ENCODE measurements around the gene JAG2. TPM values are rescaled to one million over a fixed set of nuclear protein-coding genes. Genes with fewer than 3 reads are reported as not detected.

JAG2 gene
- polyA plus RNA-seq, 1 experiment: 0.22 TPM

DNA sequence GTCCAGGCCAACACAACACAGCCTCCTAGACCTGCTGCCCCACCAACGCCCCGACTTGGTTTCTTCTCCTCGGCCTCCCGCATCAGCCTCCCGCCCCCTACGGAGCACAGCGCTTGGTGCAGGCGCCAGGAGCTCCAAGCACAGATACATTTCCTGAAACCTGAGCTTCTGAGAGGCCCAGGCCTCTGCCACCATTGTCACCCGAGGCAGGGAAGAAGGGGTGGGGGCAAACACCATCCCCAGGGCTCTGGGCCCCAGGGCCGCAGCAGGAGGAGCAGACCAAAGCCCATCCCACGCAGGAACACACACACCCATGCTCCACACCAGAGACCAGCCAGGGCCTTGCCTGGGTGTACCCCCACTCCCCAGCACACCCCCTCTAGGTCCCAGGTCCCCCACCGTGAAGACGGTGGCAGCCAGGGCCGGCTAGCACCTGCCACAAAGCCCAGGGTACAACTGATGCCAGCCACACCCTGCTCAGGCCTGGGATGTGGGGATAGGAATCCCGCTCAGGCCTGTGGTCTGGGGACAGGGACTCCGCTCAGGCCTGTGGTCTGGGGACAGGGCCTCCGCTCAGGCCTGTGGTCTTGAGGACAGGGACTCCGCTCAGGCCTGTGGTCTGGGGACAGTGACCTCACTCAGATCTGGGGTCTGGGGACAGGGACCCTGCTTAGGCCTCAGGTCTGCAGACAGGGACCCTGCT is 5.4 kb downstream of the JAG2 start:
- TF ChIP-seq, protein P1, sequence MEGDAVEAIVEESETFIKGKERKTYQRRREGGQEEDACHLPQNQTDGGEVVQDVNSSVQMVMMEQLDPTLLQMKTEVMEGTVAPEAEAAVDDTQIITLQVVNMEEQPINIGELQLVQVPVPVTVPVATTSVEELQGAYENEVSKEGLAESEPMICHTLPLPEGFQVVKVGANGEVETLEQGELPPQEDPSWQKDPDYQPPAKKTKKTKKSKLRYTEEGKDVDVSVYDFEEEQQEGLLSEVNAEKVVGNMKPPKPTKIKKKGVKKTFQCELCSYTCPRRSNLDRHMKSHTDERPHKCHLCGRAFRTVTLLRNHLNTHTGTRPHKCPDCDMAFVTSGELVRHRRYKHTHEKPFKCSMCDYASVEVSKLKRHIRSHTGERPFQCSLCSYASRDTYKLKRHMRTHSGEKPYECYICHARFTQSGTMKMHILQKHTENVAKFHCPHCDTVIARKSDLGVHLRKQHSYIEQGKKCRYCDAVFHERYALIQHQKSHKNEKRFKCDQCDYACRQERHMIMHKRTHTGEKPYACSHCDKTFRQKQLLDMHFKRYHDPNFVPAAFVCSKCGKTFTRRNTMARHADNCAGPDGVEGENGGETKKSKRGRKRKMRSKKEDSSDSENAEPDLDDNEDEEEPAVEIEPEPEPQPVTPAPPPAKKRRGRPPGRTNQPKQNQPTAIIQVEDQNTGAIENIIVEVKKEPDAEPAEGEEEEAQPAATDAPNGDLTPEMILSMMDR (IDR thresholded peaks at IDR 0.05; ENCODE audit: low read depth, low read length): no peak
- POLR2A ChIA-PET: no interaction called here
- DNase-seq (ENCODE audit: low read depth, low spot score): no peak
- CTCF ChIA-PET: no interaction called here
- Histone ChIP-seq H3K4me3 (ENCODE audit: low read depth, low read length) (no peak overlapping the region), H3K9me3 (ENCODE audit: control insufficient read depth, insufficient read depth, low read length) (peaks cover 5% of the 10 kb centered on the region), H3K27me3 (ENCODE audit: control insufficient read depth, insufficient read depth, low read length) (peaks cover 12% of the 10 kb centered on the region), H3K27ac (ENCODE audit: low read depth, low read length) (no peak overlapping the region)

GRCh38 chr14:105162669-105162979 is 6.0 kb downstream of the JAG2 start:
- Histone ChIP-seq H3K27me3 (ENCODE audit: control insufficient read depth, insufficient read depth, low read length) (peaks cover 10% of the 10 kb centered on the region), H3K9me3 (ENCODE audit: control insufficient read depth, insufficient read depth, low read length) (peaks cover 5% of the 10 kb centered on the region), H3K27ac (ENCODE audit: low read depth, low read length) (no peak overlapping the region), H3K4me3 (ENCODE audit: low read depth, low read length) (no peak overlapping the region)
- DNase-seq (ENCODE audit: low read depth, low spot score): no peak
- TF ChIP-seq, protein P1 (IDR thresholded peaks at IDR 0.05; ENCODE audit: low read depth, low read length): no peak
- POLR2A ChIA-PET: no interaction called here
- CTCF ChIA-PET: no interaction called here

GRCh38 chr14:105161964-105162668 is 6.5 kb downstream of the JAG2 start:
- Histone ChIP-seq H3K27me3 (ENCODE audit: control insufficient read depth, insufficient read depth, low read length) (peaks cover 12% of the 10 kb centered on the region), H3K27ac (ENCODE audit: low read depth, low read length) (no peak overlapping the region), H3K4me3 (ENCODE audit: low read depth, low read length) (no peak overlapping the region), H3K9me3 (ENCODE audit: control insufficient read depth, insufficient read depth, low read length) (peaks cover 5% of the 10 kb centered on the region)
- POLR2A ChIA-PET: no interaction called here
- CTCF ChIA-PET: no interaction called here
- peak; percentile 33 for DNase-seq (ENCODE audit: low read depth, low spot score)
- TF ChIP-seq, protein P1 (IDR thresholded peaks at IDR 0.05; ENCODE audit: low read depth, low read length): no peak

DNA sequence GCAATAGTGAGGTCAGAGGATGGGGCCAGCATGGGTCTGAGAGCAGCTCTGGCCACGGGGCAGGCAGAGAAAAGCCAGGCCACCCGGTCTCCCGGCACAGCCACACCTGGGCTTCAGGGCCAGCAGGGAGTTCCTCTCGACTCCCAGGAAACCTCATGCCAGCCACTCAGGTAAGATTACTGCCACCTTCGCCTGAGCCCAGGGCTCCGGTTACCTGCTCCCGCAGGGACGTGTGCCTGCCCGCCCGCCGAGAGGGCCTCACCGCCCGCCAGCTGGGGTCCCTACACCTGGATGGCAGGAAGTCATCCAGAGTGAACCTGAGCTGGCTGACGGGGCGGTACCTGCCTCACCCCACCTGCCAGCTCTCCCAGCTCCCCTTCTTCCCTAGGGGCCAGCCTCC is 7.3 kb downstream of the JAG2 start:
- H3K4me3 ChIP-seq (ENCODE audit: low read depth, low read length): no peak overlapping the region
- CTCF ChIA-PET: no interaction called here
- H3K27me3 ChIP-seq (ENCODE audit: control insufficient read depth, insufficient read depth, low read length): peaks cover 11% of the 10 kb centered on the region

DNA sequence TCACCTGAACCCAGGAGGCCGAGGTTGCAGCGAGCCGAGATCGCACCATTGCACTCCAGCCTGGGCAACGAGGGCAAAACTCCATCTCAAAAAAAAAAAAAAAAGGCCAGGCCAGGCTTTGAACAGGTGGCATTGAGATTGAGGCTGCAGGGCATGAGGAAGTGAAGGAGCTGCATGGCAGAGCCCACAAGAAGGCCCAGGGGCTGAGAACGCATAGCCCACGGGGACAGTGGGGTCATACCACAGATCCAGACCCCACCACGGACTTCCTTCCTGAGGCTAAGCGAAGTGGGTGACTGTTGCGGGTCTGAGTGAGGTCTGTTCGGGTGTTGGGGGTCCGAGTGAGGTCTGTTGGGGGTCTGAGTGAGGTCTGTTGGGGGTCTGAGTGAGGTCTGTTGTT is 7.8 kb downstream of the JAG2 start:
- no peak overlapping the region for H3K27ac ChIP-seq (ENCODE audit: low read depth, low read length)
- TF ChIP-seq, protein P1 (IDR thresholded peaks at IDR 0.05; ENCODE audit: low read depth, low read length): no peak
- peaks cover 9% of the 10 kb centered on the region for H3K27me3 ChIP-seq (ENCODE audit: control insufficient read depth, insufficient read depth, low read length)
- H3K4me3 ChIP-seq (ENCODE audit: low read depth, low read length): no peak overlapping the region
- H3K9me3 ChIP-seq (ENCODE audit: control insufficient read depth, insufficient read depth, low read length): peaks cover 5% of the 10 kb centered on the region
- DNase-seq (ENCODE audit: low read depth, low spot score): no peak
- ChIA-PET POLR2A (no interaction called here), CTCF (no interaction called here)

More for the DNA sequence above, 7.3 kb downstream of the JAG2 start:
- POLR2A ChIA-PET: no interaction called here
- no peak for DNase-seq (ENCODE audit: low read depth, low spot score)
- TF ChIP-seq, protein P1 (IDR thresholded peaks at IDR 0.05; ENCODE audit: low read depth, low read length): no peak
- Histone ChIP-seq H3K27ac (ENCODE audit: low read depth, low read length) (no peak overlapping the region), H3K9me3 (ENCODE audit: control insufficient read depth, insufficient read depth, low read length) (peaks cover 5% of the 10 kb centered on the region)
